A673 (cell line): ENCODE data around the gene GPC6.

ENCODE experiments used
- CTCF ChIP-seq: fragments of 300-800, 200-600 bp; sonication (generic); conservative IDR thresholded peaks from 2 replicates; pipeline ENCODE4 v1.5.1; 2017; ENCODE audit warnings: low read depth, mild to moderate bottlenecking, antibody characterized with exemption, low read length, moderate library complexity, mixed read lengths
- EZH2 ChIP-seq: fragments of 200-600 bp; sonication (generic); IDR thresholded peaks from 2 replicates; pipeline ENCODE4 v1.6.1; 2017; ENCODE audit warnings: borderline replicate concordance, low read depth, mild to moderate bottlenecking, mixed read lengths, antibody characterized with exemption, low read length; ENCODE audit not compliant: poor library complexity, severe bottlenecking

- TF ChIP-seq EZH2 = no peak
- no peak for TF ChIP-seq CTCF
Measured at GRCh38 chr13:94006296-94006695, 779.7 kb downstream of the GPC6 start.
